MCF 10A (cell line): ENCODE results near the gene PIPOX. TPM values are rescaled to one million over a fixed set of nuclear protein-coding genes. Genes with fewer than 3 reads are reported as not detected.
A peak's percentile ranks its signal among the peaks of the same experiment; 100 is the strongest.

ENCODE experiments used
- BruUV-seq: library from RNA; stranded (reverse); fragments of 400-500 nt; replicated peaks from 2 replicates; lab custom pipeline; 2021; lab: Mats Ljungman, UMichigan
- CTCF ChIA-PET: fragments of 300-600 bp; sonication (Branson Sonifier 250); formaldehyde crosslinking; extraction: SDS; loops from one replicate; lab custom pipeline; 2021; ENCODE audit warnings: antibody characterized with exemption, inconsistent platforms; lab: Yijun Ruan, JAX
- POLR2A ChIA-PET: fragments of 300-600, 350-650 bp; sonication (Branson Sonifier 250); formaldehyde crosslinking; extraction: SDS; loops from one replicate; lab custom pipeline; 2020; ENCODE audit warnings: antibody characterized with exemption, inconsistent platforms; lab: Yijun Ruan, JAX
- DNase-seq: peaks from one replicate; pipeline ENCODE4 v3.0.0-alpha.2; 2018; ENCODE audit not compliant: unreplicated experiment
- H3K27ac Mint-ChIP-seq: one replicate; pipeline ENCODE4 v1.8.0; 2022; ENCODE audit warnings: mild to moderate bottlenecking, low read depth, mixed read lengths; ENCODE audit not compliant: unreplicated experiment
- H3K27me3 Mint-ChIP-seq: one replicate; pipeline ENCODE4 v1.8.0; 2022; ENCODE audit warnings: mixed read lengths; ENCODE audit not compliant: insufficient read depth, unreplicated experiment
- H3K36me3 Mint-ChIP-seq: one replicate; pipeline ENCODE4 v1.8.0; 2022; ENCODE audit warnings: mild to moderate bottlenecking, moderate library complexity, mixed read lengths; ENCODE audit not compliant: insufficient read depth, unreplicated experiment
- H3K4me1 Mint-ChIP-seq: one replicate; pipeline ENCODE4 v1.8.0; 2022; ENCODE audit warnings: mixed read lengths; ENCODE audit not compliant: insufficient read depth, unreplicated experiment
- H3K4me3 Mint-ChIP-seq: one replicate; pipeline ENCODE4 v1.8.0; 2022; ENCODE audit warnings: mild to moderate bottlenecking, moderate library complexity, mixed read lengths; ENCODE audit not compliant: unreplicated experiment
- H3K9me3 Mint-ChIP-seq: one replicate; pipeline ENCODE4 v1.8.0; 2022; ENCODE audit warnings: mixed read lengths; ENCODE audit not compliant: unreplicated experiment
- CTCF ChIP-seq: fragments of 200-600 bp; IDR thresholded peaks from one replicate; pipeline ENCODE4 v1.8.0; 2022; ENCODE audit warnings: antibody characterized with exemption, mild to moderate bottlenecking; ENCODE audit not compliant: unreplicated experiment
- intact Hi-C: fragments of 100-400 bp; cut with micrococcal nuclease; formaldehyde crosslinking; loops from 2 replicates; pipeline ENCODE4 v1.14.1; 2022
- total RNA-seq: library from RNA; stranded (reverse); gene quantifications from 2 replicates; pipeline ENCODE4 v1.2.3, GENCODE V29; 2022

Gene PIPOX
- total RNA-seq, 1 experiment from 2014 or later = not detected

GRCh38 chr17:29007860-29008455, 35.0 kb upstream of the PIPOX start:
- Mint-ChIP-seq H3K36me3 (no peaks in the 10 kb centered on the region), H3K27ac (no peak overlapping the region), H3K9me3 (no peaks in the 10 kb centered on the region), H3K4me3 (no peak overlapping the region), H3K27me3 (peaks cover 42% of the 10 kb centered on the region), H3K4me1 (peaks cover 13% of the 10 kb centered on the region)
- intact Hi-C loops = no loop called here
- ChIA-PET POLR2A (interaction anchor here (0.7 kb wide), 1 partner anchor 11 kb away, joined by 3 read pairs; no protein-coding TSS in a partner anchor), CTCF (interaction anchor here (2.4 kb wide), 1 partner anchor 109 kb away, joined by 9 read pairs; no protein-coding TSS in a partner anchor)
- DNase-seq = peak; percentile 82
- BruUV-seq = no TSS peak
- TF ChIP-seq CTCF = no peak

GRCh38 chr17:29008591-29008990, 34.4 kb upstream of the PIPOX start:
- CTCF ChIA-PET = interaction anchor here (0.5 to 2.4 kb wide), 2 partner anchors 108 to 111 kb away, joined by 6 to 9 read pairs; no protein-coding TSS in a partner anchor
- Mint-ChIP-seq H3K4me1 (peaks cover 13% of the 10 kb centered on the region), H3K9me3 (no peaks in the 10 kb centered on the region), H3K27me3 (peaks cover 37% of the 10 kb centered on the region), H3K4me3 (no peak overlapping the region), H3K27ac (no peak overlapping the region), H3K36me3 (no peaks in the 10 kb centered on the region)
- no TSS peak for BruUV-seq
- no peak for DNase-seq
- TF ChIP-seq CTCF = no peak
- POLR2A ChIA-PET = no interaction called here
- intact Hi-C loops = no loop called here

- no TSS peak for BruUV-seq
- Mint-ChIP-seq H3K4me1 (peaks cover 13% of the 10 kb centered on the region), H3K27ac (no peak overlapping the region), H3K27me3 (peaks cover 35% of the 10 kb centered on the region), H3K9me3 (no peaks in the 10 kb centered on the region), H3K4me3 (no peak overlapping the region), H3K36me3 (no peaks in the 10 kb centered on the region)
- ChIA-PET CTCF (interaction anchor here (0.7 to 1.1 kb wide), 2 partner anchors 11 to 46 kb away, joined by 3 read pairs; no protein-coding TSS in a partner anchor), POLR2A (interaction anchor here (1.0 to 1.2 kb wide), 2 partner anchors 45 to 104 kb away, joined by 3 to 4 read pairs; no protein-coding TSS in a partner anchor)
- DNase-seq = no peak
- no peak for TF ChIP-seq CTCF
- intact Hi-C loops = no loop called here
These were observed 32.8 kb upstream of the PIPOX start for GRCh38 chr17:29010129-29010528.

GRCh38 chr17:29010586-29010985, 32.4 kb upstream of the PIPOX start:
- peaks cover 39% of the 10 kb centered on the region for H3K27me3 Mint-ChIP-seq
- intact Hi-C loops = no loop called here
- H3K9me3 Mint-ChIP-seq = no peaks in the 10 kb centered on the region
- no peak overlapping the region for H3K4me3 Mint-ChIP-seq
- no peak for TF ChIP-seq CTCF
- no peak for DNase-seq
- ChIA-PET POLR2A (no interaction called here), CTCF (interaction anchor here (0.7 kb wide), 1 partner anchor 10 kb away, joined by 3 read pairs; no protein-coding TSS in a partner anchor)
- no peaks in the 10 kb centered on the region for H3K36me3 Mint-ChIP-seq
- H3K27ac Mint-ChIP-seq = no peak overlapping the region
- H3K4me1 Mint-ChIP-seq = peaks cover 13% of the 10 kb centered on the region
- no TSS peak for BruUV-seq
